HEK293T (cell line): ENCODE results near the gene ATP5MC3.

ENCODE experiments used
- ARNT ChIP-seq: fragments of 450-650 bp; IDR thresholded peaks from 2 replicates; pipeline ENCODE4 v1.6.1; 2017; ENCODE audit warnings: mild to moderate bottlenecking
- BHLHE40 ChIP-seq: fragments of 450-650 bp; IDR thresholded peaks from 2 replicates; pipeline ENCODE4 v1.6.1; 2016; ENCODE audit warnings: mild to moderate bottlenecking, moderate library complexity, borderline replicate concordance
- CTBP1 ChIP-seq: fragments of 450-650 bp; IDR thresholded peaks from 2 replicates; pipeline ENCODE4 v1.6.1; 2016; ENCODE audit warnings: borderline replicate concordance
- ELF4 ChIP-seq: fragments of 450-650 bp; IDR thresholded peaks from 2 replicates; pipeline ENCODE4 v1.6.1; 2017; ENCODE audit warnings: antibody characterized with exemption
- FOXA1 ChIP-seq: fragments of 450-650 bp; IDR thresholded peaks from 2 replicates; pipeline ENCODE4 v1.6.1; 2016; ENCODE audit warnings: mild to moderate bottlenecking
- FOXM1 ChIP-seq: fragments of 450-650 bp; IDR thresholded peaks from 2 replicates; pipeline ENCODE4 v1.6.1; 2017; ENCODE audit warnings: mild to moderate bottlenecking, borderline replicate concordance
- L3MBTL2 ChIP-seq: fragments of 450-650 bp; conservative IDR thresholded peaks from 2 replicates; pipeline ENCODE4 v1.6.1; 2016; ENCODE audit warnings: mild to moderate bottlenecking
- NFRKB ChIP-seq: fragments of 450-650 bp; IDR thresholded peaks from 2 replicates; pipeline ENCODE4 v1.6.1; 2016; ENCODE audit warnings: mild to moderate bottlenecking, moderate library complexity
- SP1 ChIP-seq: fragments of 450-650 bp; IDR thresholded peaks from 2 replicates; pipeline ENCODE4 v1.6.1; 2017
- SUZ12 ChIP-seq: fragments of 450-650 bp; IDR thresholded peaks from 2 replicates; pipeline ENCODE4 v1.6.1; 2016; ENCODE audit warnings: mild to moderate bottlenecking
- TARDBP ChIP-seq: fragments of 450-650 bp; IDR thresholded peaks from 2 replicates; pipeline ENCODE4 v1.6.1; 2016
- ZNF384 ChIP-seq: fragments of 450-650 bp; IDR thresholded peaks from 2 replicates; pipeline ENCODE4 v1.6.1; 2016

- 0 out of 2 replicates have a peak, but pooled peaks have one; percentile 34 for TF ChIP-seq ELF4
- no peak for TF ChIP-seq L3MBTL2
- no peak for TF ChIP-seq SUZ12
- no peak for TF ChIP-seq BHLHE40
- TF ChIP-seq SP1: peak; percentile 59; the same call in 1 of the 2 replicates
- TF ChIP-seq FOXM1: no peak
- no peak for TF ChIP-seq CTBP1
- no peak for TF ChIP-seq NFRKB
- no peak for TF ChIP-seq TARDBP
- no peak for TF ChIP-seq ARNT
- TF ChIP-seq ZNF384: no peak
- TF ChIP-seq FOXA1: no peak
Measured at GRCh38 chr2:175167792-175168563, 13.5 kb downstream of the ATP5MC3 start, which contains the start of gene ATF2.
